ENCODE data around the gene KRTAP20-4. TPM values are rescaled to one million over a fixed set of nuclear protein-coding genes. Genes with fewer than 3 reads are reported as not detected.

The KRTAP20-4 gene
- total RNA-seq (not detected in 2 replicates), polyA plus RNA-seq (not detected in 2 replicates), polyA minus RNA-seq (ENCODE audit: low replicate concordance) (not detected in 2 replicates)
- not detected in 2 replicates for polyA plus RNA-seq (2012)

DNA sequence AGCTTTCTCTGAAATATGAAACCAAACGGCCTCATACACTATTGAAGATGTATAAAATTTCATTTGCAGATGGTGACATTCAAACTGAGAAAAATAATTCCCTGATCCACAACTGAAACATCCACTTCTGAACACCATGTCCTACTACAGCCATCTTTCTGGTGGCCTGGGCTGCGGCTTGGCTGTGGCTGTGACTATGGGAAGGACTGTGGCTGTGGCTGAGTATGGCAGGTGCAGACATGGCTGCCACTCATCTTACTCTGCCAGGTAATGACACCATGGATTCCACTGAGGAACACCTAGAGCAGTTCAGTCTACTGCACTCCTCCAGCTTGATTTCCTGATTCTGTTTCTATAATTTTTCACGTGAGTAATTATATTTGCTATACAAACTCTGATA, at the start of gene KRTAP20-4:
Gene KRTAP20-4, plus strand, starts transcription at position 106 of the 400 bp plus-strand sequence.
- H3K9me3 ChIP-seq (ENCODE audit: control insufficient read depth, insufficient read depth, low read depth, low read length) = no peaks in the 10 kb centered on the region
- DNase-seq (ENCODE audit: low read depth in 2 of 2) = no peak
- H3K9ac ChIP-seq (ENCODE audit: insufficient read depth, low read length) = no peak within 1 kb of the TSS
- H4K20me1 ChIP-seq (ENCODE audit: control insufficient read depth, extremely low read depth, insufficient read depth, low read length) = no peaks in the 10 kb centered on the region
- H3K4me1 ChIP-seq (ENCODE audit: control insufficient read depth, extremely low read depth, insufficient read depth, low read length) = no peaks in the 10 kb centered on the region
- H3K36me3 ChIP-seq (ENCODE audit: control insufficient read depth, insufficient read depth, low read length) = no peaks in the 10 kb centered on the region
- no peaks in the 10 kb centered on the region for H3K79me2 ChIP-seq (ENCODE audit: control insufficient read depth, insufficient read depth, low read length)
- no peak within 1 kb of the TSS for H3K27ac ChIP-seq (ENCODE audit: insufficient read depth, low read length)
- no peaks in the 10 kb centered on the region for H3K27me3 ChIP-seq (ENCODE audit: control insufficient read depth, insufficient read depth, low read length)
- no peak for TF ChIP-seq EZH2 (IDR thresholded peaks at IDR 0.05; ENCODE audit: low read length, missing control alignments)
- TF ChIP-seq, protein P1, sequence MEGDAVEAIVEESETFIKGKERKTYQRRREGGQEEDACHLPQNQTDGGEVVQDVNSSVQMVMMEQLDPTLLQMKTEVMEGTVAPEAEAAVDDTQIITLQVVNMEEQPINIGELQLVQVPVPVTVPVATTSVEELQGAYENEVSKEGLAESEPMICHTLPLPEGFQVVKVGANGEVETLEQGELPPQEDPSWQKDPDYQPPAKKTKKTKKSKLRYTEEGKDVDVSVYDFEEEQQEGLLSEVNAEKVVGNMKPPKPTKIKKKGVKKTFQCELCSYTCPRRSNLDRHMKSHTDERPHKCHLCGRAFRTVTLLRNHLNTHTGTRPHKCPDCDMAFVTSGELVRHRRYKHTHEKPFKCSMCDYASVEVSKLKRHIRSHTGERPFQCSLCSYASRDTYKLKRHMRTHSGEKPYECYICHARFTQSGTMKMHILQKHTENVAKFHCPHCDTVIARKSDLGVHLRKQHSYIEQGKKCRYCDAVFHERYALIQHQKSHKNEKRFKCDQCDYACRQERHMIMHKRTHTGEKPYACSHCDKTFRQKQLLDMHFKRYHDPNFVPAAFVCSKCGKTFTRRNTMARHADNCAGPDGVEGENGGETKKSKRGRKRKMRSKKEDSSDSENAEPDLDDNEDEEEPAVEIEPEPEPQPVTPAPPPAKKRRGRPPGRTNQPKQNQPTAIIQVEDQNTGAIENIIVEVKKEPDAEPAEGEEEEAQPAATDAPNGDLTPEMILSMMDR (conservative IDR thresholded peaks at IDR 0.05 in 1 of 2, IDR thresholded peaks at IDR 0.05 in 1 of 2; ENCODE audit: low read depth in 1 of 2, low read length in 2 of 2) = no peak
- no peak within 1 kb of the TSS for H3K4me3 ChIP-seq (replicated peaks in 1 of 4; ENCODE audit: control extremely low read depth in 1 of 4, insufficient read depth in 1 of 4, low read depth in 3 of 4, low read length in 4 of 4)
- no peak within 1 kb of the TSS for H3K4me2 ChIP-seq (ENCODE audit: extremely low read depth, insufficient read depth, low read length)
- H2AFZ ChIP-seq (ENCODE audit: low read length) = no peak within 1 kb of the TSS

DNA sequence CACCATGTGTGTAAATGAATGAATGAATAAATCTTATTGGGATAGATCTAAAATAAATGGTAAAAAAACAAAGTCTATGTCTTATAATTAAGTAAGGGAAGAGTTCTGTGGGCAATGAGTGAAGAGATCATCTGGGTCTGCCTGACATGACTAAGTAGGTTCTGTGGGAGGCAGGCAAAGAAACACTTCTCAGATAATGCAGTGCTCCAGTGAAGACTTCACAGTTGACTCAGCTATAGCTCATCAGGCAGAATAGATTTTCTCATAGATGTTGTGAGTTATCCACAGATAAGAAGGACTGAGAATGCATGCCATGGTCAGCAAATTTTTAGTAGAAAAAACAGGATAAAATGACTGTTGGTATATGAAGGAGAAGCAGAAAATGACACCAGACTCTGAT, 42.7 kb upstream of the KRTAP20-4 start:
- H3K9me3 ChIP-seq (ENCODE audit: control insufficient read depth, insufficient read depth, low read depth, low read length) = no peaks in the 10 kb centered on the region
- H3K4me3 ChIP-seq (replicated peaks in 1 of 4; ENCODE audit: control extremely low read depth in 1 of 4, insufficient read depth in 1 of 4, low read depth in 3 of 4, low read length in 4 of 4) = no peak overlapping the region
- no peak overlapping the region for H3K27ac ChIP-seq (ENCODE audit: insufficient read depth, low read length)
- no peaks in the 10 kb centered on the region for H3K36me3 ChIP-seq (ENCODE audit: control insufficient read depth, insufficient read depth, low read length)
- H3K79me2 ChIP-seq (ENCODE audit: control insufficient read depth, insufficient read depth, low read length) = no peaks in the 10 kb centered on the region
- H3K9ac ChIP-seq (ENCODE audit: insufficient read depth, low read length) = no peak overlapping the region
- no peak for TF ChIP-seq EZH2 (IDR thresholded peaks at IDR 0.05; ENCODE audit: low read length, missing control alignments)
- TF ChIP-seq, protein P1 (conservative IDR thresholded peaks at IDR 0.05 in 1 of 2, IDR thresholded peaks at IDR 0.05 in 1 of 2; ENCODE audit: low read depth in 1 of 2, low read length in 2 of 2) = no peak
- no peak overlapping the region for H2AFZ ChIP-seq (ENCODE audit: low read length)
- DNase-seq (ENCODE audit: low read depth in 2 of 2) = no peak
- no peaks in the 10 kb centered on the region for H4K20me1 ChIP-seq (ENCODE audit: control insufficient read depth, extremely low read depth, insufficient read depth, low read length)
- H3K27me3 ChIP-seq (ENCODE audit: control insufficient read depth, insufficient read depth, low read length) = no peaks in the 10 kb centered on the region
- no peak overlapping the region for H3K4me2 ChIP-seq (ENCODE audit: extremely low read depth, insufficient read depth, low read length)
- no peaks in the 10 kb centered on the region for H3K4me1 ChIP-seq (ENCODE audit: control insufficient read depth, extremely low read depth, insufficient read depth, low read length)

DNA sequence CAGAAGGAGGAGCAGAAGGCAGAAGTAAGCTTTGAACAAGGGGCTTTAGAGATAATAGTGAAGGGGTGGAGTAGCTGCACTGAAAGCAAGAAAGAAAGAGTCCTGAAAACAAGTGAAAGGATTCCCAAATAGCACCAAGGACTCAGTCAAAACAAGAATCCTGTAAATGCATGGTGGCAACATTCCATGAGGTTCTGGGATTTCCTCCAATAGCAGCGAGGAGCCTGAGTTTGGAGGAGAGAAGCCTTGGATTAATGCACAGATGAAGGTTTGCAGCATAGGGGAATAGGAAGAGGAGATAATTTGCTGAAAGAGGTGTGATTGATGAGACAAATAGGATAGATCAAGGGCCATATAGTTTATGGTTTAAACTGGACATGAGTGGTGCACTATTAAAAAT, 41.1 kb upstream of the KRTAP20-4 start:
- no peak overlapping the region for H3K4me3 ChIP-seq (replicated peaks in 1 of 4; ENCODE audit: control extremely low read depth in 1 of 4, insufficient read depth in 1 of 4, low read depth in 3 of 4, low read length in 4 of 4)
- no peaks in the 10 kb centered on the region for H3K27me3 ChIP-seq (ENCODE audit: control insufficient read depth, insufficient read depth, low read length)
- no peak overlapping the region for H3K4me2 ChIP-seq (ENCODE audit: extremely low read depth, insufficient read depth, low read length)
- no peaks in the 10 kb centered on the region for H4K20me1 ChIP-seq (ENCODE audit: control insufficient read depth, extremely low read depth, insufficient read depth, low read length)
- no peak for DNase-seq (ENCODE audit: low read depth in 2 of 2)
- H3K9me3 ChIP-seq (ENCODE audit: control insufficient read depth, insufficient read depth, low read depth, low read length) = no peaks in the 10 kb centered on the region
- no peak overlapping the region for H2AFZ ChIP-seq (ENCODE audit: low read length)
- no peaks in the 10 kb centered on the region for H3K79me2 ChIP-seq (ENCODE audit: control insufficient read depth, insufficient read depth, low read length)
- no peaks in the 10 kb centered on the region for H3K4me1 ChIP-seq (ENCODE audit: control insufficient read depth, extremely low read depth, insufficient read depth, low read length)
- H3K36me3 ChIP-seq (ENCODE audit: control insufficient read depth, insufficient read depth, low read length) = no peaks in the 10 kb centered on the region
- TF ChIP-seq, protein P1 (conservative IDR thresholded peaks at IDR 0.05 in 1 of 2, IDR thresholded peaks at IDR 0.05 in 1 of 2; ENCODE audit: low read depth in 1 of 2, low read length in 2 of 2) = no peak
- TF ChIP-seq EZH2 (IDR thresholded peaks at IDR 0.05; ENCODE audit: low read length, missing control alignments) = no peak
- H3K9ac ChIP-seq (ENCODE audit: insufficient read depth, low read length) = no peak overlapping the region
- H3K27ac ChIP-seq (ENCODE audit: insufficient read depth, low read length) = no peak overlapping the region

Data from fibroblast of lung (primary cell).